ENCODE measurements around the gene TNRC6C.
A peak's percentile ranks its signal among the peaks of the same experiment; 100 is the strongest.

Gene TNRC6C

DNA sequence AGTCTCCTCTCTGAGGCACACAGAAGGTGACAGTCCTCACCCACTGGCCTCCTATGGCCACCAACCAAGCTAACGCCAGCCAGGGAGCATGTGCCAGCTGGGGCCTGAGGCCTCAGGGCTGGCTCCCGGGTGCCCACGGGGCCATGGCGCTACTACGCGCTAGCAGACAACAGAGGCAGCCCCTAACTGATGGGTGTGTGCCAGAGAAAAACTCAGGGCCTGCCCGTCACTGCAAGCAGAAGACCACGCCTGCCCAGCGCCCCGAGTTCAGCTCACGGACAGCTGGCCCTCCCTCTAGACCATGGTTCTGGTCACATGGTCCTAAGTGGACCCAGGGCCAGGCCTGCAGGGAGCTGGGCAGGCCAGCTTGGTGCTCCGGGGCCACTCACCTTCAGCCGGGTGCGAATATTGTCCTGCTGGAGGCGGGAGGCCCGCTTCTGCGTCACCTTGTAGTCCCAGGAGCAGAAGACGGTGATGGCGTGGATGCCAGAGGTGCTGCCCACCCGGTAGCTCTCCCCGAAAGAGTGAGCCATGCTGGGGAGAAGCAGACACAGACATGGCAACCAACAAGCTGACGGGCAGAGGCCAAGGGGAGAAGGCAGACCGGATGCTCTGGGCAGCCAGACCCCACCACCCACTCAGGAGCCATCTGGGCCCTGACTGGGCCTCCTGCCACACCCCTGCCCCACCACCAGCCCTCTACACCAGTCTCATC is 163.9 kb downstream of the TNRC6C start:
- H3K36me3 ChIP-seq (ENCODE audit: insufficient read depth, low read length) = peaks cover 10% of the 10 kb centered on the region
- peaks cover 7% of the 10 kb centered on the region; the same call in 1 of the 2 replicates for H3K4me1 ChIP-seq (ENCODE audit: insufficient read depth, low read length)
- no peak overlapping the region for H3K9ac ChIP-seq (ENCODE audit: low read depth, low read length)
- H3K9me3 ChIP-seq (ENCODE audit: control insufficient read depth, insufficient read depth, low read length) = no peaks in the 10 kb centered on the region

DNA sequence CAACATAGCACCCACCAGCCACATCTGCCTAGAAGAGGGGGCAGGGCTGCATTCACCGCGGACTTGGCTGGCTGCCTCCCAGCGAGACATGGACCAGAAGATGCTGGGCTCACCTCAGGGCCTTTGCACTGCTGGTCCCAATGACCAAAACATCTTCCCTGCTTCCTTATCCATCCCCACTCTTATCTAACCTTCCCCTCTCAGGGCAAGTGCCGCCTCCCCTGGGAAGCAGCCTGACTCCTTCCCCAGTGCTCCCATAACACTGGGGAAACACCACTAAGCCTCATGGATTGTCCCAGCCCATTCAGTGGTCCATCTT is 164.4 kb downstream of the TNRC6C start:
- Histone ChIP-seq H3K9ac (ENCODE audit: low read depth, low read length) (no peak overlapping the region), H3K9me3 (ENCODE audit: control insufficient read depth, insufficient read depth, low read length) (no peaks in the 10 kb centered on the region), H3K36me3 (ENCODE audit: insufficient read depth, low read length) (peaks cover 10% of the 10 kb centered on the region), H3K4me1 (ENCODE audit: insufficient read depth, low read length) (peaks cover 7% of the 10 kb centered on the region; the same call in 1 of the 2 replicates)

DNA sequence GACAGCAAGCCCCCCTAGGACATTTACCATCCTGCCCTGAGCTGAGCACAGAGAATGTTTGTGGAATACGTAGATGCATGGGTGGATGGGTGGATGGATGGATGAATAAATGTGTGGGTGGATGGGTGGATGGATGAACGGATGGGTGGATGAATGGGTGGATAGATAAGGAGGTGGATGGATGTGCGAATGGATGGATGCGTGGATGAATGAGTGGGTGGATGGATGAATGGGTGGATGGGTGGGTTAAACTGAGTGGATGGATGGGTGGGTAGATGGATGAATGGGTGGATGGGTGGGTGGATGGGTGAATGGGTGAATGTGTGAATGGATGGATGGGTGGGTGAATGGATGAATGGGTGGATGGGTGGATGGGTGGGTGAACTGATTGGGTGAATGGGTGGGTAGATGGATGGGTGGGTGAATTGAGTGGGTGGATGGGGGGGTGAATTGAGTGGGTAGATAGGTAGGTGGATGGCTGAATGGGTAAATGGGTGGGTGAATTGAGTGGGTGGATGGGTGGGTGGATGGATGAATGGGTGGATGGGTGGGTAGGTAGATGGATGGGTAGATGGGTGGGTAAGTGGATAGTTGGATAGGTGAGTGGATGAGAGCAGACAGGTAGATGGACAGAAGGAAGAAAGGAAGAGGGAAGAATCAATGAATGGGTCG is 164.9 kb downstream of the TNRC6C start:
- peaks cover 10% of the 10 kb centered on the region for H3K36me3 ChIP-seq (ENCODE audit: insufficient read depth, low read length)
- H3K9ac ChIP-seq (ENCODE audit: low read depth, low read length) = no peak overlapping the region
- H3K4me1 ChIP-seq (ENCODE audit: insufficient read depth, low read length) = peaks cover 7% of the 10 kb centered on the region; the same call in 1 of the 2 replicates
- no peaks in the 10 kb centered on the region for H3K9me3 ChIP-seq (ENCODE audit: control insufficient read depth, insufficient read depth, low read length)

DNA sequence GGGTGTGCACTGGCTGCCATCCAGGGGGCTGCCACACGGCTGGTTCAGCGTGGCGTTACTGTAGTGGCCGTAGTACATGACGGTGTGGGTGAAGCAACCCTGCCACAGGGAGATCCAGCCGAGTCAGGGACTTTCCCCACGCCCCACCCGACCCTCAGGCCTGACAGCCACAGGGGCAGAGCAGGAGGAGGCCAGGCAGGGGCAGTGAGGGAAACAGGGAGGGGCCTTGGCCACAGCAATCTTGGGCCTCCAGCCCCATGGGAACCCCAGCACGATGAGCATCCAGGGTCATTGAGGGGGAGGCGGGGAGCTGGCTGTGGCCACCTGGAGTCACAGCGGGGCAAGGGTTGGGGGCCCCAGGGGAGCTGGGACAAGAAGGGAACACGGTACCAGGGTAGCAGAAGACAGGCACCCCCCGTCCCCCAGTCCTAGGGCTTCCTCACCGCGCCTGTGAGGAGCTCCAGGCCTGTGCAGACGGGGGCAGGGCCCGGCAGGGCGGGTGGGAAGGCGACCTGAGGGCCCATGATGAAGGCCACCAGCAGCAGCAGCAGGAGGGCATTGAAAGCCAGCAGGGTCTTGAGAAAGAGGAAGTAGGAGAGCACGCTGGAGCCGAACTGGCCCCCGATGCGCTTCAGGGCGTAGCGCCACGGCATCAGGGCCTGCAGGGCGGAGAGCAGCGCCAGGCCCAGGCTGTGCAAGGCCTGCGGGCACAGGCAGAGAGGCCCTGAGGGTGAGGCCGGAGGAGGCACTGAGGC is 165.8 kb downstream of the TNRC6C start:
- H3K4me1 ChIP-seq (ENCODE audit: insufficient read depth, low read length) = peaks cover 10% of the 10 kb centered on the region; the same call in 1 of the 2 replicates
- H3K9me3 ChIP-seq (ENCODE audit: control insufficient read depth, insufficient read depth, low read length) = no peaks in the 10 kb centered on the region
- H3K9ac ChIP-seq (ENCODE audit: low read depth, low read length) = no peak overlapping the region
- peaks cover 10% of the 10 kb centered on the region for H3K36me3 ChIP-seq (ENCODE audit: insufficient read depth, low read length)

DNA sequence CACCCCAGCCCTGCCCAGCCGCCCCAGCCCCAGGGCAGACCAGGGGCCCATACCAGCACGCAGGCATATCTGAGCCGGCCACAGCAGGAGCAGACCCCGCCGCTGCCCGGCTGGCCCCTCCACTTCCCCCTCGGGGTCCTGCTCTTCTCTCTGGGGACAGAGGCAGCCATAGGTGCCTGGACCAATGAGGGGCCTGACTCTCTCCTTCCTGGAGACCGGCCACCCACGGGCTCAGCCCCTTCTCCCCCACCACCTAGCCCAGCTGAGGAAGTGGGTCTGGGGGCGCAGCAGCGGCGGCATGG is 166.3 kb downstream of the TNRC6C start:
- Histone ChIP-seq H3K4me1 (ENCODE audit: insufficient read depth, low read length) (peaks cover 15% of the 10 kb centered on the region; the same call in 1 of the 2 replicates), H3K9me3 (ENCODE audit: control insufficient read depth, insufficient read depth, low read length) (no peaks in the 10 kb centered on the region), H3K9ac (ENCODE audit: low read depth, low read length) (no peak overlapping the region), H3K36me3 (ENCODE audit: insufficient read depth, low read length) (peaks cover 10% of the 10 kb centered on the region)

DNA sequence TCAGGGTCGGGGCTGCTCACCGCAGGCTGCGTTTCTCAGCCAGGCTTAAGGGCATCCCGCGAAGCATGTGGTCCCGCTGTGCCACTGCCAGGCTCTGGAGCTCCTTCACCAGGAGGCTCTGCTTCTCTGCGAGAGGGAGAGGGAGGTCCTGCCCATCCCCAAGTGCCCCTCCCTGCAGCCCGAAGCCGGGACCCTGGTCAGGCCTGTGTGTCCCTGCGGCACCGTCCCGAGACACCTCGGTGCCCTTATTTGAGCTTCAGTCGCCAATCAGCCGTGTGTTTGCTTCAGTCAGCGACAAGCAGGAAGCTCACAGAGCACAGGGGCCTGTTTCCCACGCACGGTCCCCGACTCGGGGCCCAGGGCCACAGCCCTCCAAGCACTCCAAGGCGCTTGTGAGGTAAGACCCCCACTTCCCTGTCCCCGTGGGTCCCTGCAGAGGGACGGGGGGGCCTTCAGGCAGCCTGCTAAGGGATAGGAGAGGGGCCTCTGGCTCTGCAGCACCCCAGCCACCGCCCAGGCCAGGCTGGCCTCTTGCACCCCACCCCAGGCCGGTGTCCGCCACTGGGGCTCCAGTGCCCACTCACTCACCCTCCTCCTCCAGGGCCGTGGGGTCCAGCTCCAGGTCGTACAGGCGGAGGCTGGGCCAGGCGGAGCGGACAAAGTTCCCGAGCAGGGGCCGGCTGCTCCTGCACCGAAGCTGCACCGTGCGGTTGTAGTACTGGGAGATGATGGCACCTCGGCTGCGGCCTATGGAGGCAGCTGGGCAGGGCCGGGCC is 166.8 kb downstream of the TNRC6C start:
- Histone ChIP-seq H3K9me3 (ENCODE audit: control insufficient read depth, insufficient read depth, low read length) (no peaks in the 10 kb centered on the region), H3K36me3 (ENCODE audit: insufficient read depth, low read length) (peaks cover 10% of the 10 kb centered on the region), H3K4me1 (ENCODE audit: insufficient read depth, low read length) (peaks cover 21% of the 10 kb centered on the region; the same call in 1 of the 2 replicates), H3K9ac (ENCODE audit: low read depth, low read length) (no peak overlapping the region)

DNA sequence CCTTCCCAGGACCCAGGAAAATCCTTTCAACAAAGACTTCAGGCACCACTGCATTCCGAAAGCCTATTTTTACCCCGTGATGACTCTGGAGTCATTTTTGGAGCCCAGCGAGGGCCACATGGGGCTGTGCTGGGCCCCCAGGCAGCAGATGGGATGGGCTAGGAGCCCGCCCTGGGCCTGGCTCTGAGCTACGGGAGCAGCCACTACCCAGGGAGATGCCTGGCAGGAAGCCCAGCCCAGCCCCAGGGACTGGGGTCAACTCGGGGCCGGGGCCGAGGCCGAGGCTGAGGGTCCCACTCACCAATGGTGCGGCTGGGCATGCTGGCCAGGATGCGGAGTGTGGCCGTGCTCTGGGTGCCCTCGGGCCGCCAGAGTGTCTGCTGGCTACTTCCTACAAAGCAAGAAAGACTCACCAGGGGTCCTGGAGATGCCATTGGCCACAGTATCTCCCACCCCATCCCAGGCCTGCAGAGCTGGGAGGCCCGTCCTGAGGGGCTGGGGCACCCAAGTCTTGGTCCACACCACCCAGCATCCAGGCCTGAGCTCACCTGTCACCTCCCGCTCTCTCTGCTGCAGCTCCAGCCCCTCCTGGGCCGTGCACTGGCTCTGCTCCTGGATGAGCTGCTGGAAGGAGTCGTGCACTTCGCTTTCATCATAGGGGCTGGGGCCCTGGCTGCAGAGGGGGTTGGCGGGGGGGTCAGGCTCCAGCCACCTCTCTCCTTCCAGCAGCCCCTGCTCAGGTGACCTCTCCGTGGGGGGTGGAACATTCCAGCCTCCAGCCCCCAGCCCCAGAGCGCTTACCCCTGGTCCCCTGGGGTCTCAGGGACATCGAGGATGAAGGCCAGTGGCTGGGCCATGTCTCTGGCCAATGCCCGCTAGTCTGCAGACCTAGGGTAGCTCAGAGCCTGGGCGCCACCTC is 167.7 kb downstream of the TNRC6C start:
- Histone ChIP-seq H3K9ac (ENCODE audit: low read depth, low read length) (no peak overlapping the region), H3K9me3 (ENCODE audit: control insufficient read depth, insufficient read depth, low read length) (no peaks in the 10 kb centered on the region), H3K4me1 (ENCODE audit: insufficient read depth, low read length) (peaks cover 27% of the 10 kb centered on the region; the same call in 1 of the 2 replicates)

DNA sequence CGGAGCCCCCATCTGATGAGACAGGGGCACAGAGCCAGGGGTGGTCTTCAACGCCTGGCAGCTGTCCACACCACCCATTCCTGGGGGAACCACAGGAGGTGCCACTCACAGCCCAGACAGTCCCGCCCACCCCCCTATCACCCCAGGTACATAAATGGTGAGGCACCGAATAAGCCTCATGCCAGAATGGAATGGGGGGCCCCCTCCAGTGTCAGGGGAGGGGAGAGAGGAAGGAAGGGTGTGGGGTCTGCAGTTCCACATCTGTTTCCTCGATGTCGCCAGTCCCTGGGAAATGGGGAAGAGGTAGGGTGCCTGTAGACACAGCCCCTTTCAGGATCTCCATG is 168.4 kb downstream of the TNRC6C start:
- peaks cover 10% of the 10 kb centered on the region for H3K36me3 ChIP-seq (ENCODE audit: insufficient read depth, low read length)
- no peaks in the 10 kb centered on the region for H3K9me3 ChIP-seq (ENCODE audit: control insufficient read depth, insufficient read depth, low read length)
- peak overlapping the region; percentile 96 for H3K9ac ChIP-seq (ENCODE audit: low read depth, low read length)
- peaks cover 27% of the 10 kb centered on the region; the same call in 1 of the 2 replicates for H3K4me1 ChIP-seq (ENCODE audit: insufficient read depth, low read length)

More for the DNA sequence above, 167.7 kb downstream of the TNRC6C start:
- peaks cover 10% of the 10 kb centered on the region for H3K36me3 ChIP-seq (ENCODE audit: insufficient read depth, low read length)

DNA sequence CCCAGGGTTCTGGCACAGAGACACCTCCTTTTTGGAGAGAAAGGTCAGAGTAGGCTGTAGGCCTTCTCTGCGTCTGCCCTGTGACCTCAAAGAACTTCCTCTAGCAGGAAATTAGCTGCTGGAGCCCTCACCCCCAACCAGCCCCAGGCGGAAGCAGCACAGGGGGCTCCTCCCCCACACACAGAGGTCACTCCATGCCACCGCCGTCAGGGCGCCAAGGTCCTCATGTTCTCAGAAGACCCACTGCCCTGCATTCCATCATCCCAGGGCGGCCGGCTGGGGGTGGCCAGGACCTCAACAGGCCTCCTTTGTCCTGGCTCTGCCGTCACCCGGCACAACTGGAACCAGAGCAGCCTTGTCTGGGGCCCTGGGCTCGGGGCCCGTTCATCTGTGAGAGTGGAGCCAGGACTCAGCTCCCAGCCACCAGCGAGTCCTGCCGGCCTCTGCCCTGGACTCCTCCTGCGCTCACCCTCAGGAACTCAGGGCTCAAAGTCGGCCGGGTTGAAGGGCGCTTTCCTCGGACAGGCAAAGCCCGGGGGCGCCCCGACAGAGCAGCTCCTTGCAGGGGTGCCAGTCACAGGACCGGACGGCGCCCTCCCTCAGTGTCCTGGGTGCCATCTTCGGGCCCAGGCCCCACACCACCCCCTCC is 168.9 kb downstream of the TNRC6C start:
- Histone ChIP-seq H3K36me3 (ENCODE audit: insufficient read depth, low read length) (peaks cover 10% of the 10 kb centered on the region), H3K9ac (ENCODE audit: low read depth, low read length) (peak overlapping the region; percentile 96), H3K9me3 (ENCODE audit: control insufficient read depth, insufficient read depth, low read length) (no peaks in the 10 kb centered on the region), H3K4me1 (ENCODE audit: insufficient read depth, low read length) (peaks cover 29% of the 10 kb centered on the region; the same call in 1 of the 2 replicates)

DNA sequence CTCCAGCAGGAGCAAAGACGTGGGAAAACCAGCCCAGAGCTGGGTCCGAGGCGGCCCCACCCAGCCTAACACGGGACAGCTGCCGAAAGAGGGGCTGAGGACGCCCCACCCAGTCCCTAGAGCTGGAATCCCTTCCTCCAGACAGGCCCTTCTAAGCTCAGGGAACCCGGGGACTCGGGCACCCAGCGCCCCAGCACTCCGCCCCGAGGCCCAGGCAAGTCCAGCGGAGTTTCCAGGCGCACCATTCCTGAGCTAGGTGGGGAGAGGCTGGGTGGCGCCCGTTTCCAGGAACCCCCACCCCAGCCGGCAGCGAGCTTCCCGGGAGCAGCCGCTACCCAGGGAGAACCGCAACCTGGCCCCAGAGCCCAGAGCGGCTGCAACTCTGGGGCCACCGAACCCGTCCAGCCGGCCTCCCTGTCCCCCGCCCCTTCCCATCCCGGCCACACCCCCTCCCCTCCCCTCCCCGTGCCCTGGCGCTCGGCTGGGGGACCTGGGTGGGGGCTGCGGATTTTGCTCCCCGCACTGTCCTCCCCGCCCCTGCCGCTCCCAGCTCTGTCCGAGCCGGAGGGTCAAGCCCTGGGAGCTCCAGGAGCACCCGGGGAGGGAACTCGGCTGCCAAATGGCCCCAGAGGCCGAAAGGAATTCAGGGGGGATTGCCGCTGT is 169.5 kb downstream of the TNRC6C start:
- peaks cover 35% of the 10 kb centered on the region; the same call in 1 of the 2 replicates for H3K4me1 ChIP-seq (ENCODE audit: insufficient read depth, low read length)
- H3K9me3 ChIP-seq (ENCODE audit: control insufficient read depth, insufficient read depth, low read length) = no peaks in the 10 kb centered on the region
- peaks cover 10% of the 10 kb centered on the region for H3K36me3 ChIP-seq (ENCODE audit: insufficient read depth, low read length)
- H3K9ac ChIP-seq (ENCODE audit: low read depth, low read length) = peak overlapping the region; percentile 96

DNA sequence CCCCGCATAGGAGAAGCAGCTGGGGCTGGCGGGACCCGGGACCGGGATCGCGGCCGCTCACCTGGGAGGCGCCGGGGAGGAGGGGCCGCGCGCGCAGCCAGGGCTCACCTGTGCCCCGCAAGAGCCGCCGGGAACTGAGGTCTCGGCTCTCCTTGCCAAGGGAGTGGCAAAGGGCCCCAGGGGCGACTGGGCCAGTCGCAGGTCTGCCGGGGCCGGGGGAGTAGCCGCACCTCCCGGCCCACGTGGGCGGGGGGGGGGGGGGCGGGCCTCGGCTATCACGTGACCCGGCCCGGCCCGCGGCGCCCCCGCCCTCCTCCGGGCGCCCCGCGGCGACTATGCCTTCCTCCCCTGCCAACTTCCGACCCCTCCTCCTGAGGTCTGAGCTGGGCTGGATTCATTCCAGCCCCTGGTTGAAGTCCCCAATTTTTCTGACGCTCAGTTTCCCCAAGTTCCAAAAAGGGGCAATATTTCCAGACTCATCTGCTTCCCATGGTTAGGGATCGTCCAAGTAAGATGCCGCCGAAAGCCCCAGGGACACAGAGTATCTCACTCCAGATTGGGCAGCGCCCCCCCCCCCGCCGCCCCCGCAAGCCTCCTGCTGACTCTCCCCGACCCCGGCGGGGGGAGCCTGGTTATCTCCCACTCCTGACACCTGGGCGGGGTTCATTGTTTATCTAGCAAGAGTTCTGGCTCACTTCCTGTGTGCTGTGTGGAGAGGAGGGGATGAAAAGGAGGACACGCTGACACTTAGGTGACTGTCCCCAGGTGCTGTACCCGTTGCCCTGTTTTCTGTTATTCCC is 170.2 kb downstream of the TNRC6C start, which contains the start of gene TMC6:
Gene TMC6, minus strand, starts transcription at position 205 of the 800 bp plus-strand sequence. CDS start 1,923 bp downstream, outside the sequence.
- H3K4me1 ChIP-seq (ENCODE audit: insufficient read depth, low read length) = peaks cover 35% of the 10 kb centered on the region; the same call in 1 of the 2 replicates
- H3K9ac ChIP-seq (ENCODE audit: low read depth, low read length) = peak within 1 kb of the TSS; percentile 96

More for the DNA sequence above, 170.2 kb downstream of the TNRC6C start, which contains the start of gene TMC6:
- Histone ChIP-seq H3K36me3 (ENCODE audit: insufficient read depth, low read length) (peaks cover 3% of the 10 kb centered on the region; the same call in 1 of the 2 replicates), H3K9me3 (ENCODE audit: control insufficient read depth, insufficient read depth, low read length) (no peaks in the 10 kb centered on the region)

Data from ES-I3 (cell line).